Measurements from ENCODE around the gene DDX25.

GRCh38 chr11:125931668-125932067, 27.4 kb downstream of the DDX25 start:
- TF ChIP-seq CTCF (IDR thresholded peaks at IDR 0.05) (no peak), POLR2AphosphoS5 (IDR thresholded peaks at IDR 0.05) (no peak), POLR2A (IDR thresholded peaks at IDR 0.05) (no peak)

All from gastroesophageal sphincter (tissue), 3 donors.